DOHH2 (cell line): ENCODE measurements around the gene CHRNB2.

ENCODE experiments used
- H3F3A ChIP-seq: fragments of 200-600 bp; sonication (generic), shearing (Covaris generic); 2 replicates; pipeline ENCODE4 v1.6.0; 2016; ENCODE audit warnings: antibody characterized with exemption, mild to moderate bottlenecking; ENCODE audit not compliant: control insufficient read depth, insufficient read depth
- H3K27ac ChIP-seq: fragments of 200-600 bp; sonication (generic); 2 replicates; pipeline ENCODE4 v1.5.1; 2014; ENCODE audit warnings: low read depth, mild to moderate bottlenecking, low read length, moderate library complexity
- H3K27me3 ChIP-seq: fragments of 200-600 bp; sonication (generic); 2 replicates; pipeline ENCODE4 v1.6.1; 2014; ENCODE audit warnings: mild to moderate bottlenecking, low read length, mixed read lengths; ENCODE audit not compliant: control insufficient read depth
- H3K36me3 ChIP-seq: fragments of 200-600 bp; sonication (generic); 2 replicates; pipeline ENCODE4 v1.6.1; 2014; ENCODE audit warnings: mild to moderate bottlenecking, low read length, moderate library complexity, mixed read lengths; ENCODE audit not compliant: control insufficient read depth
- H3K4me1 ChIP-seq: fragments of 200-600 bp; sonication (generic); 2 replicates; pipeline ENCODE4 v1.6.1; 2014; ENCODE audit warnings: mild to moderate bottlenecking, low read length, mixed read lengths; ENCODE audit not compliant: control insufficient read depth
- H3K4me2 ChIP-seq: fragments of 200-600 bp; sonication (generic); 2 replicates; pipeline ENCODE4 v1.6.0; 2014; ENCODE audit warnings: mild to moderate bottlenecking, low read length, moderate library complexity
- H3K4me3 ChIP-seq: fragments of 200-600 bp; sonication (generic); 2 replicates; pipeline ENCODE4 v1.5.1; 2014; ENCODE audit warnings: mild to moderate bottlenecking, low read length, mixed read lengths
- H3K79me2 ChIP-seq: fragments of 200-600 bp; sonication (generic); 2 replicates; pipeline ENCODE4 v1.6.1; 2014; ENCODE audit warnings: mild to moderate bottlenecking, low read length, mixed read lengths; ENCODE audit not compliant: control insufficient read depth
- H3K9me2 ChIP-seq: fragments of 200-600 bp; sonication (generic); replicated peaks from 2 replicates; pipeline ENCODE4 v1.6.1; 2014; ENCODE audit warnings: mild to moderate bottlenecking, low read length, mixed read lengths; ENCODE audit not compliant: control insufficient read depth
- H3K9me3 ChIP-seq: fragments of 200-600 bp; sonication (generic); 2 replicates; pipeline ENCODE4 v1.6.1; 2014; ENCODE audit warnings: antibody characterized with exemption, low read length, mixed read lengths; ENCODE audit not compliant: control insufficient read depth, insufficient read depth
- H4K20me1 ChIP-seq: fragments of 200-600 bp; sonication (generic); 2 replicates; pipeline ENCODE4 v1.6.0; 2014; ENCODE audit warnings: low read depth, mild to moderate bottlenecking, antibody characterized with exemption, low read length, moderate library complexity; ENCODE audit not compliant: control insufficient read depth, insufficient read depth
- EZH2phosphoT487 ChIP-seq: fragments of 200-600 bp; sonication (generic); IDR thresholded peaks from 2 replicates; pipeline ENCODE4 v1.6.1; 2017; ENCODE audit warnings: borderline replicate concordance, mild to moderate bottlenecking, antibody characterized with exemption, low read length, moderate library complexity, mixed read lengths
- TF ChIP-seq, protein P1 (sequence below): fragments of 200-600 bp; sonication (generic); IDR thresholded peaks from one replicate; pipeline ENCODE4 v1.5.1; 2014; ENCODE audit warnings: antibody characterized with exemption, mild to moderate bottlenecking, low read depth, low read length; ENCODE audit not compliant: poor library complexity, severe bottlenecking

Gene CHRNB2

GRCh38 chr1:154621875-154622274 lies 54.3 kb downstream of the CHRNB2 start:
- Histone ChIP-seq H3K9me3 (no peaks in the 10 kb centered on the region), H3K4me3 (no peak overlapping the region), H3K4me1 (peaks cover 48% of the 10 kb centered on the region), H3K36me3 (peaks cover 51% of the 10 kb centered on the region), H3K27me3 (no peaks in the 10 kb centered on the region), H3K27ac (no peak overlapping the region), H3K79me2 (peaks cover 96% of the 10 kb centered on the region), H3F3A (0 out of 2 replicates have a peak, but pooled peaks cover 2% of the 10 kb centered on the region), H3K9me2 (no peaks in the 10 kb centered on the region), H4K20me1 (peaks cover 15% of the 10 kb centered on the region), H3K4me2 (no peak overlapping the region)
- no peak for TF ChIP-seq EZH2phosphoT487
- TF ChIP-seq, protein P1, sequence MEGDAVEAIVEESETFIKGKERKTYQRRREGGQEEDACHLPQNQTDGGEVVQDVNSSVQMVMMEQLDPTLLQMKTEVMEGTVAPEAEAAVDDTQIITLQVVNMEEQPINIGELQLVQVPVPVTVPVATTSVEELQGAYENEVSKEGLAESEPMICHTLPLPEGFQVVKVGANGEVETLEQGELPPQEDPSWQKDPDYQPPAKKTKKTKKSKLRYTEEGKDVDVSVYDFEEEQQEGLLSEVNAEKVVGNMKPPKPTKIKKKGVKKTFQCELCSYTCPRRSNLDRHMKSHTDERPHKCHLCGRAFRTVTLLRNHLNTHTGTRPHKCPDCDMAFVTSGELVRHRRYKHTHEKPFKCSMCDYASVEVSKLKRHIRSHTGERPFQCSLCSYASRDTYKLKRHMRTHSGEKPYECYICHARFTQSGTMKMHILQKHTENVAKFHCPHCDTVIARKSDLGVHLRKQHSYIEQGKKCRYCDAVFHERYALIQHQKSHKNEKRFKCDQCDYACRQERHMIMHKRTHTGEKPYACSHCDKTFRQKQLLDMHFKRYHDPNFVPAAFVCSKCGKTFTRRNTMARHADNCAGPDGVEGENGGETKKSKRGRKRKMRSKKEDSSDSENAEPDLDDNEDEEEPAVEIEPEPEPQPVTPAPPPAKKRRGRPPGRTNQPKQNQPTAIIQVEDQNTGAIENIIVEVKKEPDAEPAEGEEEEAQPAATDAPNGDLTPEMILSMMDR, result no peak

GRCh38 chr1:154622503-154623039 lies 55.0 kb downstream of the CHRNB2 start:
- Histone ChIP-seq H3F3A (0 out of 2 replicates have a peak, but pooled peaks cover 2% of the 10 kb centered on the region), H3K36me3 (peaks cover 58% of the 10 kb centered on the region), H3K4me3 (no peak overlapping the region), H4K20me1 (peaks cover 15% of the 10 kb centered on the region), H3K9me2 (no peaks in the 10 kb centered on the region), H3K4me2 (no peak overlapping the region), H3K79me2 (peaks cover 96% of the 10 kb centered on the region), H3K4me1 (peaks cover 49% of the 10 kb centered on the region), H3K27me3 (no peaks in the 10 kb centered on the region), H3K9me3 (no peaks in the 10 kb centered on the region), H3K27ac (no peak overlapping the region)
- TF ChIP-seq EZH2phosphoT487, result no peak
- TF ChIP-seq, protein P1, result no peak

GRCh38 chr1:154623358-154623757 lies 55.8 kb downstream of the CHRNB2 start:
- Histone ChIP-seq H3K79me2 (peaks cover 97% of the 10 kb centered on the region), H3K9me2 (no peaks in the 10 kb centered on the region), H3F3A (0 out of 2 replicates have a peak, but pooled peaks cover 2% of the 10 kb centered on the region), H3K36me3 (peaks cover 59% of the 10 kb centered on the region), H4K20me1 (peaks cover 15% of the 10 kb centered on the region), H3K4me3 (no peak overlapping the region), H3K4me1 (peaks cover 53% of the 10 kb centered on the region), H3K9me3 (no peaks in the 10 kb centered on the region), H3K27ac (no peak overlapping the region), H3K4me2 (no peak overlapping the region), H3K27me3 (no peaks in the 10 kb centered on the region)
- TF ChIP-seq, protein P1, result no peak
- no peak for TF ChIP-seq EZH2phosphoT487
